Activated T-cell treated with anti-CD3 and anti-CD28 coated beads for 1 hour (primary cell): Measurements from ENCODE around the gene OVOL3.
A peak's percentile ranks its signal among the peaks of the same experiment; 100 is the strongest.

Experiments
- DNase-seq: peaks from one replicate; pipeline ENCODE4 v3.0.0-alpha.2; 2020; ENCODE audit warnings: low read depth

Gene OVOL3

GRCh38 chr19:36100476-36100875, 10.5 kb upstream of the OVOL3 start:
- DNase-seq = no peak

- no peak for DNase-seq
Observed at GRCh38 chr19:36101550-36102327, 9.2 kb upstream of the OVOL3 start.

GRCh38 chr19:36103040-36103626, 7.8 kb upstream of the OVOL3 start:
- DNase-seq = no peak

- no peak for DNase-seq
Observed at GRCh38 chr19:36103842-36104552, 6.9 kb upstream of the OVOL3 start.

- no peak for DNase-seq
Observed at GRCh38 chr19:36106441-36106840, 4.5 kb upstream of the OVOL3 start.

GRCh38 chr19:36106991-36107390, 4.0 kb upstream of the OVOL3 start:
- DNase-seq = no peak

- DNase-seq = no peak
Observed at GRCh38 chr19:36108684-36109083, 2.3 kb upstream of the OVOL3 start.

- DNase-seq = no peak
Observed at GRCh38 chr19:36111200-36111539, 227 bp downstream of the OVOL3 start.

GRCh38 chr19:36112678-36113077, 1.7 kb downstream of the OVOL3 start:
- DNase-seq = no peak

GRCh38 chr19:36113425-36113824, 2.5 kb downstream of the OVOL3 start:
- DNase-seq = no peak

GRCh38 chr19:36113894-36114720, 3.2 kb downstream of the OVOL3 start:
- no peak for DNase-seq

GRCh38 chr19:36114721-36115452, 3.9 kb downstream of the OVOL3 start, which contains the start of gene POLR2I:
Gene POLR2I (minus strand): TSS chr19:36114875. CDS start chr19:36114856, 19 bp downstream.
- DNase-seq = peak; percentile 98

GRCh38 chr19:36115453-36116343, 4.8 kb downstream of the OVOL3 start, which contains the start of gene TBCB:
Gene TBCB (plus strand): TSS chr19:36115468. CDS start chr19:36115561, 93 bp downstream.
- DNase-seq = peak; percentile 93

GRCh38 chr19:36116344-36116637, 5.3 kb downstream of the OVOL3 start:
- DNase-seq = no peak

GRCh38 chr19:36120092-36120983, 9.4 kb downstream of the OVOL3 start:
- DNase-seq = no peak

GRCh38 chr19:36120984-36121358, 10.0 kb downstream of the OVOL3 start:
- DNase-seq = no peak

- no peak for DNase-seq
Observed at GRCh38 chr19:36121486-36122124, 10.7 kb downstream of the OVOL3 start.

GRCh38 chr19:36125557-36125956, 14.6 kb downstream of the OVOL3 start:
- no peak for DNase-seq

- DNase-seq = no peak
Observed at GRCh38 chr19:36128392-36128736, 17.4 kb downstream of the OVOL3 start.
